T-helper 2 cell treated with Interferon-gamma antibody and Interleukin-4, amounts not matched to agents 100 ng/mL and 5 ng/mL, for 36 hours (primary cell): ENCODE data around the gene RMND5A. TPM values are rescaled to one million over a fixed set of nuclear protein-coding genes. Genes with fewer than 3 reads are reported as not detected.
"Not testable (repeated sequence)": the region's sequence is repeated elsewhere in the genome, so short reads cannot be mapped to it uniquely, and the experiment has no call there.

Experiments
- intact Hi-C: fragments of 100-400 bp; cut with micrococcal nuclease; formaldehyde crosslinking; loops from one replicate; pipeline ENCODE4 v1.15.1; 2023
- total RNA-seq: library from RNA; stranded (reverse); gene quantifications from 2 replicates; pipeline ENCODE4 v1.2.3, GENCODE V29; 2022

The RMND5A gene
- total RNA-seq, 1 donor from 2014 or later = 25.7 TPM

DNA sequence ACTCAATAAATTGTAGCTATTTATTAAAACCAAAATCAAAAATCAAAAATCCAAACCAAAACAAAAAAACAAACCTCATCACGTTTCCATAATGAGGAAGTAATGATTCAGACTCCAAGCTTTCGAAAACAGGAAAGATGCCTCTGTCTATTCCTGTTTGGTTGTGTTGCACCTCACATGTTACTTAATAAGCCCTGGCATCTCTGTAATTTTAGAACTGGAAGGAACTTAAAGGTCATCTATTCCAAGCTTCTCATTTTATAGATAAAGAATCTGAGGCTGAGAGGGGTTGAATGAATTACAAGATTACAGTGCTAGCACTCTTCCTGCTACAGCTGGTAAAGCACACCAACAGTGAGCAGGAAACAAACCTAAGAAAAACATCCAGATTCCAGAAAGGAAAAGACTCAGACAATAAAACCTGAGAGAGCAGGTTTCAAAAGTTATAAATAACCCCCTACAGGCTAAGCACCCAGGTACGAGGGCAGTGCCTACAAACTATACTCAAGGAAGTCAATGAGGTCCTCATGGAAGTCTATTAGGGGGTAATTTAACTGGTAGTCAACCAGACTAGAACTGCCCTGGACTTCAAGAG, 5.4 kb upstream of the RMND5A start:
- intact Hi-C loops = not testable (repeated sequence)

DNA sequence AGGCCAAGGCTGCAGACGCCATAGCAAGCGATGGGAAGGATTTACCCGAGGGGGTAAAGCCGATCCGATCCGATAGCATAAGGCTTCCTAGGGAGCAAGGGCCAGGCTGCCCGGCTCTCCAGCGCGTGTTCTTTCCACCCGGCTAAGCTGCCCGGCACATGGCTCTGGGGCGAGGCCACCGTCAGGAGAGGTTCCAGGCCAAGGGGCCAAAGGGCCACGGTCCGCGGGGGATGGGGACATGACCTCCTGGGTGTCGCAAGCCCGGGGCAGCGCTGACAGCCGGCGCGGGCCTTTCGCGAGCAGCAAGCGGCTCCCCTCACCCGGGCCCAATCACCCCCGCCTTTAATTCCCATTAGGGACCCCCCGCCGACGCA, 841 bp upstream of the RMND5A start:
- intact Hi-C loops = not testable (repeated sequence)

DNA sequence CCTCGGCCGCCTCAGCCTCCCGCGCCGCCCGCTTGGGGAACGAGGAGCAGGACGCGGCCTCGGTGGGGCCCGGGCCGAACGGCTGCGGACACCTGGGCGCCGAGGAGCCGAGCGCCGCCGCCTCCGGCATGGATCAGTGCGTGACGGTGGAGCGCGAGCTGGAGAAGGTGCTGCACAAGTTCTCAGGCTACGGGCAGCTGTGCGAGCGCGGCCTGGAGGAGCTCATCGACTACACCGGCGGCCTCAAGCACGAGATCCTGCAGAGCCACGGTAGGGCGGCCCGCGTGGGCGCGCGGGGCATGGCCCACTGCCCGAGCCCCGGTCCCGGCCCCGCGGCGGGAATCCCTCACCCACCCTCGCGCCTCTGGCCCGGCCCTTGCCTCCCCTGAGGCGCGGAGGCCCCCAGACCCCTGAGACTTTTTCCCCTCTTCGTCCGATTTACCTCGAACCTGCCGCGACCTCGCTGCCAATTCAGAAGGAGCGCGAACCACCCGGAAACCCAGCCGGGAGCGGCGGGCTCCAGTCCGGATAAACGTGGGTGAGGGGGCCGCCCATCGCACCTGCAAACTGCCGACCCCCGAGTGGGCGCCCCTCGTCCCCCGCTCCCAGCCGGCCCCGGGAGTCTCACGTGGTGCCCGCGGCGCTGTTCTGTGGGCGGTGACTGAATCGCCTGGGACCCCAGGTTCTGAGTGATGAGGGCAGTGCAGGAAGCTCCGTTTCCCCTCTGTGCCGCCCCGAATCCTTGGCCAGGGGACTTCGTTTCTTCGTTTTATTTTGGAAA, 639 bp downstream of the RMND5A start:
- intact Hi-C loops = not testable (repeated sequence)

DNA sequence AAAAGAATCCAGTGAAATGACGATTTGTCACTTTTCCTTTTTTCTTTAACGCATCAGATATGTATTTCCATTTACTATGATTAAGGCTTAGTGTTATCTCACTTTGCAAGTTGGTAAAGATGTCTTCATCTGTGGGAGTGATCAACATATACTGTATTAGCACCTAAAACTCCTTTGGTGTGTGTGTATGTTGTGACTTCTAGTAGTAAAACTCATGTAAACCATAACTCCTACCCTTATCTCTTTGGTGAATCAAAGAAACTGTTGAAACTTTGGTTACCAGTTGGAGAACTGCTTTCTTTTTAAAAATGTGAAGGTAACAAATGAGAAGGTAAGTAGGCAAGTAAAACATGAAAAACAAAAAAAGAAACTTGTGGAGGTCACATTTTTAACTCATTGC, 5.6 kb downstream of the RMND5A start:
- intact Hi-C loops = not testable (repeated sequence)

DNA sequence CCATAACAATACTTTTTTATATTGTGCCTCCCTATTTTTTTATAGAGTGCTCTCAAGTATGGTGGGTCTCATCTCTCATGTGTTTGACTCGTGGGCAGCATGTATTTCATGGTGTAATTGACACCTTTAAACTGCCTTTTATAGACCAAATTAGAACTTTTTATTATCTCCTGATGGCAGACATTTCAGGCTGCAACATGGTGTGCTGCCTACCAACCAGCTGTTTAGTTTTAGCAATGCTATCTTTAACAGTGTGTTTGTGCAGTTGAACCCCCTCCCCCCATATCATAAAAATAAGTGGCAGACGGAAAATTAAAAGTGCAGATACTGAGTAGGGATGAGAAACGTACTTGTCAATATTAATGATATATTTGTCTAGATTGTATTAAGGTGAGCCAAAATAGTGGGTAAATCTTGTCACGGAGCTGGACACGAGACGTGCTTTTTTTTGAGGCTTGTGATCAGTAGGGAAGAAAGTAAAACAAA, 12.0 kb downstream of the RMND5A start:
- intact Hi-C loops = not testable (repeated sequence)

DNA sequence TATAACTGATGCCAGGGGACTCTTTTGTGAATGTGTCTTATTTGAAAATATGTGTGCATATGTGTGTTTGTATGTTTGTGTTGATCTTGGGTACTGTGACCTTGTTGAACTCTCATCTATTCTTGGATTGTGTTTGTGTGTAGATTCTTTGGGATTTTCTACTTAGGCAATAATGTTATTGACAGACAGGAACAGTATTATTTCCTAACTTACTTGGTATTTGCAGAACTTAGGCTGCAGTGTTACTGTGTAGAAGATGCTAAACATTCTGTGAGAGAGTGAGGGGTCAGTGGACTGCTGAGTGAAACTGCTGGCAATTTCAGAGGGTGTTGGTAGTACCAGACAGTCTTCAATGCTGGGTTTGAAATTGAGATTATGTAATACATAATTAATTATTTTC, 12.7 kb downstream of the RMND5A start:
- intact Hi-C loops = not testable (repeated sequence)

DNA sequence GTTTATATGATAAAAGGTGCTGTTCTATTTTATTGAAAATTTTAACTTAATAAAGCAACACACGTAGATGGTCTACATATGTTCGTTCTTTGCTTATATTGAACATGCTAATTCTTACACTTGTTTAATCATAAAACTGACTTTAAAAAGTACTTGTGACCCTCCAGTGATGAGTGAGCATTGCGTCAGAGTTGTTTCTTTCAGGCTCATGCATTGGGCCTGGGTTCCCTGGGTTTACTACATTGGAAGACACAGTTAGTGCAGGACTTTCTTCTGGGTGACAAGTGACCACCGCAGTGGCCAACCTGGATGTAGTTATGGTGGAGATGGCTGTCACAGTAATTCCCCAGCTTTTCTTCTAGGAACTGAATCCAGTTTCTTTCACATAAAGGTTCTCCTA, 13.4 kb downstream of the RMND5A start:
- intact Hi-C loops = not testable (repeated sequence)

DNA sequence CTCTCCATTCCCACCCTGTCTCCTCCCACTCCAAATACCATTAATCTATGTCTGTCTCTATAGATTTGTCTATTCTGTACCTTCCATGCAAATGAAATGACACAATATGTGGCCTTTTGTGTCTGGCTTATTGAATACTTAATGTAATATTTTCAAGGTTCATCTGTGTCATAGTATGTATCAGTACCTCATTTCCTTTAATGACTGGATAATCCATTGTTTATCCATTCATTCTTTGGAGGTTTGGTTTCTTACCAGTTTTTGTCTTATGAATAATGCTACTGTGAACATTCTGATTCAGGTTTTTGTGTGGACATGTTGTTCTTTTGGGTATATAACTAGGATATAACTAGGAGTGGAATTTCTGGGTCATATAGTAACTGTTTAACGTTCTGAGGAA, 14.8 kb downstream of the RMND5A start:
- intact Hi-C loops = not testable (repeated sequence)

DNA sequence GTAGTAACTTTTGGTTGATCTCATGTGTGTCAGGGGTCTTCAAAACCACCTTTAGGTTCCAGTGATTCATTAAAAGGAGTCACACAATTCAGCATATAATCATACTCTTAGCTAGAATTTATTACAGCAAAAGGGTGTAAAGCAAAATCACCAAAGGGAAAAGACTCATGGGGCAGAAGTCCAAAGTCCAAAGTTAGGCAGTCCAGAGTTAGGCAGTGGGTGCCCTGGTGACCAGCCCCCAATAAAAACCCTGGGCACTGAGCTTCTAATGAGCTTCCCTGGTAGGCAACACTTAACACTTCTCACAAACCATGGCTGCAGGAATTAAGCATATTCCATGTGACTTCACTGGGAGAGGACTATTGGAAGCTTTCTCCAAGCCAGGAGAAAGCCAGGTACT, 19.4 kb downstream of the RMND5A start:
- intact Hi-C loops = not testable (repeated sequence)

DNA sequence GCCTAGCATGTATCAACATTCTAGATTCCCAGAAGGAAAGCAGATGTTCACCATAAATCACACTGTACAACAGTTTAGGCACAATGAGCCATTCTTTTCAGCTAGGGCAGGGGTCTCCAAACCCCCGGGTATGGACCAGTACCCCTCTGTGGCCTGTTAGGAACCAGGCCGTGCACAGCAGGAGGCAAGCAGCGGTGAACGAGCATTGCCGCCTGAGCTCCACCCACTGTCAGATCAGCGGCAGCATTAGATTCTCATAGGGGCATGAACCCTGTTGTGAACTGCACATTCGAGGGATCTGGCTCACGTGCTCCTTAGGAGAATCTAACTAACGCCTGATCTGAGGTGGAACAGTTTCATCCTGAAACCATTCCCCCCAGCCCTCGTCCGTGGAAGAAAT, 19.8 kb downstream of the RMND5A start:
- intact Hi-C loops = not testable (repeated sequence)

DNA sequence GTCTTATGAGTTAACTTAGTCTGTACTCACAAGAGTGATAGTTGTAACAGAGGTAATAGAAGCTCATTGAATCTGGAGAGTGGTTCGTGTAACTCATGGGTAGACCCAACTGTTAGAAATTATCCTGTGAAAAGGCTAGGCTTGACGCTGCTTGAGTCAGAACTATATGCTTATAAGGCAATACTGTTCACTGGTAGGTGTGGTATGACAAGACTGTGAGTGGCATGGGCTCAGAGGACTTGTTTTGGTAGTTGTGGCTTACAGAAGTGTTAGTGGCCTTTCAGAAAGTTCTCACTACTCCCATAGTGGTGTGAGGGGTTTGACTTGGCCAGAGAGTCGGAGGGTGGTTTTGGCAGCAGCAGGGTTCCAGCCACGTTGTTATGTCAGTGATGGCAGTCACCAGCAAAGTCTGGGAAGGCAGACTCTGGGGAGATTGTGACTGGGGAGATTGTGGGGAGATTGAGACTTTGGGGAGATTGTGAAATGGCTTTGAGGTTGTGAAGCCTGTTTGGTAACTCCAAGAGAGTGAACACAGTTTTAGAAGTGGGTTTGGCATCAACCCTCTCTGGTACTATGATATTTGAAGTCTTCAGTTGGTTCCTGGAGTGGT, 21.9 kb downstream of the RMND5A start:
- intact Hi-C loops = not testable (repeated sequence)

DNA sequence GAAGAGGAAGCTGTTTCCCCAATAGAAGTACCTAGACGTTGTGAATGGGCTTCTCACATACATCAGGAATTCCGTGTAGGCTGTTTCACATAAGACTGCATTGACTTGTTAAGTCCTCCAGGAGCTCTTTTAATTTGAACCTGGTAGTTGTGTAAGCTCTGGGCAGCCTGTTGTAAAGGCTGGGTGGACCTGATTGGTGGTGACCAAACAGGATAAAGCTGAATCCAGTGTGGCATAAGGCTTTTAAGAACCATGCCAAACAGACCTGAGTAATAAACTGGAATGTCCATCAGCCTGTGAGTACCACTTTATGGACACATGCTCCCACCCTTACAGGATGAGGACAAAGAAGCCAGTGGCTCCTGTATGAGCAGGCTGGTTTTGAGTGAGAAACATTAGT, 24.1 kb downstream of the RMND5A start:
- intact Hi-C loops = no loop called here

DNA sequence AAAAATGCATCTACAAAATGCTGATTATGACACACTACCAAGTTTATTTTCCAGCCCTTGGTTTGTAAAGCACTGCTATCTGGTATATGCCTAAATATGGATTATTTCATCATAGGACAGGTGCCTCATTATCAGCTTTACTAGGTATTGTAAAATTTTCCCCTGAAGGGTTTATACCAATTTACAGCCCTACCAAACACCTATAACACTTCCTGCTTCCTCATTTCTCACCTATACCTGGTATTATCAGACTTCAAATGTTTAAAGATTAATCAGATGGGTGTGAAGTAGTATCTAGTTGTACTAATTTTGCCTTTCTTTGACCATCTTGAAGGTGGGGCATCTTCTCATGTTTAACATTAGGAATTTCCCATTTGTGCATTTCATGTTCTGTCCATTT, 26.8 kb downstream of the RMND5A start:
- intact Hi-C loops = no loop called here

DNA sequence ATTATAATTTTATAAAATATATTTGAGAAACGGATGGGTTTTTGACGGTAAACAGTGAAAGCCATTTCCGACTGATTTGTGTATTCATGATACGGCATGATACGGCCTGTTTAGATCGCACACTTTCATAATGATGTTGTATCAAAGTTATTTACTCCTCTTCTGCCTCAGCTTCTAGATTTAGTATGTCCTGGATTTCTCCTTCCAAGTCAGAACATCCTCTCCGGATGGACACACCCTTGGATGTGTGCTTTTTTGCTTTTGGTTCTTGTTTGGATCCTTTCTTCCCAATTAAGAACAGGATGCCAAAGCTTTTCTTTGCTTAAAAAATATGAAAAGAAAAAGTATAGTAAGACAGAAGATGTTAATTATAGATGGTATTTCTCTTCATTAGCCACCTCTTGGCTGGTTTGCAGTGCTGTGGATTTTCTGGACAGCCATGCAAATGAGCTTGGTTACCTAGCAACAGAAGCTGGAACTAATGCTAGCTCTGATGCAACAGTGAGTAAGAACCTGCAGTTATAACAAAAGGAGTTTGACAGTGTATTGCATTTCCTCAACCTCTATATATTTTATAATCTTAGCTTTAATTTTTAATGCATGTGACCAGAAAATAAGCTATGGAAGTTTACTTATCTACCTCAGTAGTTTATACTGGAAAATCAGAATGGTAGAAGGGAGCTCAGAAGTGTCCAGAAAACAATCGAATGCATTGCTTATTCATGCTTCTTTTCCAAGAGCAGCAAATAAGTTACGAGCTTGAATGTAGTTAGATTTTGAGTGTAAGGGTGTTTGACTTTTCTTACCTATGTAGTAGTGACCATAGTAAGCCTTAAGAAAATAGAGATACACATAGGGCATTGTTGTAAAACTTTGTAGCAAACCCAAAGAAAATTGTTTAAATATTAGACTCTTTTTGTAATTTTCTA, 27.9 kb downstream of the RMND5A start:
- intact Hi-C loops = no loop called here

DNA sequence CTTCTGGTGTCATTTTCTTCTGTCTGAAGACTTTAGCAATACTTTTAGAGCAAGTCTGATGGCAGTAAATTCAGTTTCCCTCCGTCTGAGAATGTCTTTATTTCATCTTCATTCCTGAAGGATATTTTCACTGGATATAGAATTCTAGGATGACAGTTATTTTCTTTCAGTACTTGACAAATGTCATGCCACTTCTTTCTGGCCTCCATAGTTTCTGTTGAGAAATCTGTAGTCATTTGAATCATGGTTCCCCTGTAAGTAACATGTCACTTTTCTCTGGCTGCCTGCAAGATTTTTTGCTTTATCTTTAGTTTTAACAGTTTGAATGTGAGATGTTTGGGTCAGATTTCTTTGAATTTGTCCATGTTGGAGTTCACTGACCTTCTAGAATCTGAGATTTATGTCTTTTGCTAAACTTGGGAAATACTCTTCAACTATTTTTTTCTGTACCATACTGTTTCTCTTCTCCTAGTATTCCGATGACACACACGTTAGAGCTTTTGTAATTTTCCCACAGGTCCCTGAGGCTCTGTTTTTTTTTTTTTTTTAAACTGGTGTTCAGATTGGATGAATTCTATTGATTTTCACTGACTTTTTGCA, 30.2 kb downstream of the RMND5A start:
- intact Hi-C loops = no loop called here

DNA sequence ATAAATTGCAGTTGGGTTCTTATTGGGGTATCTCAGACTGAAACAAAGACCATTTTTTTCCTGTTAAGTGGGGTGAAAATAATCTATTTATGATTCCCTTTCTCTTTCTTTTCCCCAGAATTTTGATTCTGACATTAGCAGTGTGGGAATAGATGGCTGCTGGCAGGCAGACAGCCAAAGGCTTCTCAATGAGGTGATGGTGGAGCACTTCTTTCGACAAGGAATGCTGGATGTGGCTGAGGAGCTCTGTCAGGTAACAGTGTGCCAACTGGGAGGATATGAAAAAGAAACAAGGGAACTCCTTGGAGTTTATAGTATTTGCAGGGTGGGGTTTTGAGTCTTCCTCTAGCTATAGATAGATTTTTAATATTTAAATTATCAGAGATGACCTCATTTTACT, 31.7 kb downstream of the RMND5A start:
- intact Hi-C loops = no loop called here

DNA sequence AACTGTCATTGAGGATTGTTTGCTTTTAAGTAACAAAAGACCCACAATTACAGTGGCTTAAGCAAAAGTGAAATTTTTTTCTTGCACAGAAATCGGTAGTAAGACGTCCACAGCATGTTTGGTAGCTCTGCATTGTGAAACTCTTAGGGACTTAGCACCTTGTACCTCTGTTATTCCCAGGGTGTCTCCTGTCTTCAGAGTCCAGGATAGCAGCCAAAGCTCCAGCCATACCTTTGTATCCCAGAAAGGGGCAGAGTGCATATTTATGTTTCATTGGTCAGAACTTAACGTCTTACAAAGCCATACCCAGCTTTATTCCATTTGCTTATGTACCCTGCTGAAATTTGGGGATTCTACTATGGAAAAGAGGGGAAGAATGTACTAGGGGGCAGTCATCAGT, 32.8 kb downstream of the RMND5A start:
- intact Hi-C loops = no loop called here

DNA sequence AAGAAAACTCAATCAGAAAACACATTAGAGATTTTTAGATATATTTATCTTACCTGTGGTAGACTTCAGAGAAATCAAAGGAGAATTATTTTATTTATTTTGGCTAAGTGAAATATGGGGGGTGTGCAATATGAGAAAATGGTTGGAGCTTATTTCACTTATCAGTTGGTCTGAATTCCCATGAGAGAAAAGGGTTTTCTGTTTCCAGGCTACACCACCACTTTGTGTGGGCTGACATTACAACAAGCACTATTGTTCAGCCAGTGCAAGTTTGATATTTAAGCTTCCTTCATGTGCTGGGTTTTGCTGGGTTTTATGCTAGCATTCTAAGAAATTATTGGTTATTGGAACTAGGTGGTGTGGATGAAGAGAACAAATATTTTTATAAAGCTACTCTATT, 33.5 kb downstream of the RMND5A start:
- intact Hi-C loops = no loop called here

DNA sequence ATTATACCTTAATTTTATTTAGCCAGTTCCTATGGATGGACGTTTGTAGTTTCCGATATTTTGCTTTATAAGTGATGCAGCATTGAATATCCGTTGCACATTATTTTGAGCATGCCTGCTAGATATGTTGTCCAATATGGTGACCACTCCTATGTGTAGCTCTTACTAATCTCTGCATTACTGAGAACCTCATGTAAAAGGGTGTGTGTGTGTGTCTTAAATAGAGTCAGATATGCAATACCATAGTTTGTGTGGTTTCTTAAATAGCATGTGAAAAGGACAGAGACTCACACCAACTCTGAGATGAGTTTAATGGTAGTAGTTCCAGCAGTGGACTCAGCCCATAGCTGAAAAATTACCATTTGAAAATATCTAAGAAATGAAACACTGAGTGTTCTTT, 38.3 kb downstream of the RMND5A start:
- intact Hi-C loops = no loop called here

DNA sequence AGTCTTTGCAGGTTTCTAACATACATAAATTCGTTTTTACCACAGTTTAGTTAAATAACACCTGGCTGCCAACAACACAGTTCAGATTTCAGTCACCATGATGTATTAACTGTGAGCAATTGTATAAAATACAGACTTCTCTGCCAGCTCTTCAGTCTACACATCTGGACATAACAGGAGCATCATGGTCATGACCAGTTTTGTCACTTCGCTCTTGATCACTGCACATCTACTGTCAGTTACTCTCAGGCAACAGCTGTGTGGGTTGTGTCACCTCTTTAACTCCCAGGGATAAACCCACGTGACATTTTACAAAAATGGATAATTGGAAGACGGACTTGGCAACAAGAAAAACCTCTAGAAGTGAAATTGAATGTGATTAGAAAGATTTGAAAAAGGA, 40.3 kb downstream of the RMND5A start:
- intact Hi-C loops = no loop called here

DNA sequence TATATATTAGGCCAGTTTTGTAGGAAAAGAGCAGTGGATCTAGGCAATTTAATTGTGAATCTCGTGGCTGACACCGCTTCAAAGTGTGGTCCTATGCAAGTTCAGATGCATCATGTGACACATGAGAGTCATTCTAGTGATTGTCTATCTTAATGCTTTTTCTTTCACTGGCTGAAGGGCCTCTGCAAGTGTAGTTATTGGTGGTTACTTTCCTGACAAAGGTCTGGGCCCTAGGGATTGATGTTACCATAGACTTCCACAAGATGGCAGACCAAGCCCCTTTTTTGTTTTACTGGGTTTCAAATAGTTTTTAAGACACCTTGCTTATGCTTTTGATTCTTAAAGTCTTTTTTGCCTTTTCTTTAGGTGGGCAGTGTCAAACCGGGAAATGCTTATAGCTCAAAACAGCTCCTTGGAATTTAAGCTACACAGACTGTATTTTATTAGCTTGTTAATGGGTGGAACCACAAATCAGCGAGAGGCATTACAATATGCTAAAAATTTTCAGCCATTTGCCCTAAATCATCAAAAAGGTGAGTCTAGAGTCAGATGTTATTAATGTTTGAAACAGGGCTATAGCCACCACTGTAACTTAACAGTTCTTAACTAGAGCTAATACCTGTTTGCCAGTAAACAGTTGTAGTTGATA, 44.7 kb downstream of the RMND5A start:
- intact Hi-C loops = no loop called here
